ENCODE data around the gene BICRA. TPM values are rescaled to one million over a fixed set of nuclear protein-coding genes. Genes with fewer than 3 reads are reported as not detected.

Gene BICRA
- total RNA-seq, 4 donors from 2014 or later, result 8.4 to 35.2 (median 28.7) TPM

DNA sequence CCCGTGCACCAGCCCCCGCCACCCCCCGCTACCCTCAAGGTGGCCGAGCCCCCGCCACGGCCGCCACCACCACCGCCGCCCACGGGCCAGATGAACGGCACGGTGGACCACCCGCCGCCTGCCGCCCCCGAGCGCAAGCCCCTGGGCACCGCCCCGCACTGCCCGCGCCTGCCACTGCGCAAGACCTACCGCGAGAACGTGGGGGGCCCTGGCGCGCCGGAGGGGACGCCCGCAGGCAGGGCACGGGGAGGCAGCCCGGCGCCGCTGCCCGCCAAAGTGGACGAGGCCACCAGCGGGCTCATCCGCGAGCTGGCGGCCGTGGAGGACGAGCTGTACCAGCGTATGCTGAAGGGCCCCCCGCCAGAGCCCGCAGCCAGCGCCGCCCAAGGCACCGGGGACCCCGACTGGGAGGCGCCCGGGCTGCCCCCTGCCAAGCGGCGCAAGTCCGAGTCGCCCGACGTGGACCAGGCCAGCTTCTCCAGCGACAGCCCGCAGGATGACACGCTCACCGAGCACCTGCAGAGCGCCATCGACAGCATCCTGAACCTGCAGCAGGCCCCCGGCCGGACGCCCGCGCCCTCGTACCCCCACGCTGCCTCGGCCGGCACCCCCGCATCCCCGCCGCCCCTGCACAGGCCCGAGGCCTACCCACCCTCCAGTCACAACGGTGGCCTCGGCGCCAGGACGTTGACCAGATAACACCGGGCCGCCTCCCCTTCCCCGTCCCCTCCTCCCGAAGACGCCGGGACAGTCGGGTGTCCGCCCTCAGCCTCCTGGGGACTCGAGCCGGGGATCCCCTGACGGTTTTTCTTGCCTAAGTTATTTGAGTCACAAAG is 93.0 kb downstream of the BICRA start:
- intact Hi-C loops (cut with DNase I; ENCODE audit: low total_unique reads), result no loop called here
- in situ Hi-C loops (cut with MboI; ENCODE audit: low sequenced_read_pairs in 4 of 4), result loop anchor here in 2 of 4 donors (10.0 kb wide), 2 partner anchors 107 to 187 kb away; partner anchors contain the start of gene NAPA (in 1 of the 2)
- peaks cover 0 to 52% of the 10 kb centered on the region in 2 donors for H3K36me3 ChIP-seq
- ATAC-seq (no peak), DNase-seq (no peak)
- peaks cover 4% of the 10 kb centered on the region in 2 donors for H3K4me1 ChIP-seq
- H3K9me3 ChIP-seq, result no peaks in the 10 kb centered on the region
- H3K27me3 ChIP-seq, result no peaks in the 10 kb centered on the region
- TF ChIP-seq, protein P1, sequence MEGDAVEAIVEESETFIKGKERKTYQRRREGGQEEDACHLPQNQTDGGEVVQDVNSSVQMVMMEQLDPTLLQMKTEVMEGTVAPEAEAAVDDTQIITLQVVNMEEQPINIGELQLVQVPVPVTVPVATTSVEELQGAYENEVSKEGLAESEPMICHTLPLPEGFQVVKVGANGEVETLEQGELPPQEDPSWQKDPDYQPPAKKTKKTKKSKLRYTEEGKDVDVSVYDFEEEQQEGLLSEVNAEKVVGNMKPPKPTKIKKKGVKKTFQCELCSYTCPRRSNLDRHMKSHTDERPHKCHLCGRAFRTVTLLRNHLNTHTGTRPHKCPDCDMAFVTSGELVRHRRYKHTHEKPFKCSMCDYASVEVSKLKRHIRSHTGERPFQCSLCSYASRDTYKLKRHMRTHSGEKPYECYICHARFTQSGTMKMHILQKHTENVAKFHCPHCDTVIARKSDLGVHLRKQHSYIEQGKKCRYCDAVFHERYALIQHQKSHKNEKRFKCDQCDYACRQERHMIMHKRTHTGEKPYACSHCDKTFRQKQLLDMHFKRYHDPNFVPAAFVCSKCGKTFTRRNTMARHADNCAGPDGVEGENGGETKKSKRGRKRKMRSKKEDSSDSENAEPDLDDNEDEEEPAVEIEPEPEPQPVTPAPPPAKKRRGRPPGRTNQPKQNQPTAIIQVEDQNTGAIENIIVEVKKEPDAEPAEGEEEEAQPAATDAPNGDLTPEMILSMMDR (IDR thresholded peaks at IDR 0.05 in 4 of 5, conservative IDR thresholded peaks at IDR 0.05 in 1 of 5), result no peak
- TF ChIP-seq POLR2A (IDR thresholded peaks at IDR 0.05), result no peak
- no peak overlapping the region for H3K4me3 ChIP-seq
- no peak overlapping the region for H3K27ac ChIP-seq

DNA sequence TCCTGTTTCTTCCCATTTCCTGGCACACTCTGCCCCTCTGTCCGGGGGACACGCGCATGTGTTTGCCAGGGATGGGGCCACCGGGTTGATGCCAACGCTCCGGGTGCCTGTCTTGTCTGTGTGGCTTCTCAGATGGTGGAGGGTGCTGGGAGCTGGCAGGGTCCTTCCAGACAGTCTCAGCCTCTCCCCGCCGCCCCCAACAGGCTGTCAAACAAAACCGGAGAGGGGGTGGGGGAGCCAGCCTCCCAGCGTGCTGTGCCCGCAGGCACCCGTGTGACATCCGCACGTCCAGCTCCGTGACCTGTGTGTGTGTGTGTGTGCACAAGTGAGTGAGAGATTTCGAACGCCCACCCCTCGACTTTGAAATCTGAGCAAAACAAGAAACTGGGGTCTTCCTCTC is 93.7 kb downstream of the BICRA start:
- H3K27ac ChIP-seq, result no peak overlapping the region
- intact Hi-C loops (cut with DNase I; ENCODE audit: low total_unique reads), result no loop called here
- H3K4me1 ChIP-seq, result peaks cover 3% of the 10 kb centered on the region in 2 donors
- no peak for ATAC-seq
- DNase-seq, result no peak
- in situ Hi-C loops (cut with MboI; ENCODE audit: low sequenced_read_pairs in 4 of 4), result loop anchor here in 2 of 4 donors (10.0 kb wide), 2 partner anchors 108 to 188 kb away; partner anchors contain the start of gene NAPA (in 1 of the 2)
- H3K4me3 ChIP-seq, result no peak overlapping the region
- H3K27me3 ChIP-seq, result no peaks in the 10 kb centered on the region
- H3K36me3 ChIP-seq, result peaks cover 0 to 52% of the 10 kb centered on the region in 2 donors
- H3K9me3 ChIP-seq, result no peaks in the 10 kb centered on the region
- no peak for TF ChIP-seq POLR2A (IDR thresholded peaks at IDR 0.05)
- TF ChIP-seq, protein P1 (IDR thresholded peaks at IDR 0.05 in 4 of 5, conservative IDR thresholded peaks at IDR 0.05 in 1 of 5), result no peak

DNA sequence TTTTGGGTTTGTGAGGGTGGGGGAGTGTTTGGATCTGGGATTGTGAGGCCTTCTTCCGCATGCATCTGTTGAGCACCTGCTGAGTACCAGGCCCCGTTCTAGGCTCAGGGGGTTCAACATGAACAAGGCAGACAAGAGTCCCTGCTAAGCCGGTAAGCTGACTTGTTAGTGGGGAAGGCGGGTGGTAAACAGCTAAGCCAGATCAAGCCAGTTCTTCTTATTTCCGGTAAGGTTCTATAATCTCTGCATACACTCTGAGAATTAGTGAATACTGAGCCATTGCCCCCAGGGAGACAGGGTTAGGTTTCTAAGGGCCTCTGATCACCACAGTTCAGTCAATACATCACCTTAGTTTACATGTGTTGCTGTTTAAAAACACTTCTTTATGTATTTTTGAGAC is 94.4 kb downstream of the BICRA start:
- intact Hi-C loops (cut with DNase I; ENCODE audit: low total_unique reads), result no loop called here
- Histone ChIP-seq H3K27ac (no peak overlapping the region), H3K9me3 (no peaks in the 10 kb centered on the region), H3K27me3 (no peaks in the 10 kb centered on the region), H3K4me3 (no peak overlapping the region), H3K36me3 (peaks cover 0 to 52% of the 10 kb centered on the region in 2 donors), H3K4me1 (no peaks in the 10 kb centered on the region)
- ATAC-seq (no peak), DNase-seq (no peak)
- in situ Hi-C loops (cut with MboI; ENCODE audit: low sequenced_read_pairs in 4 of 4), result loop anchor here in 2 of 4 donors (10.0 kb wide), 2 partner anchors 108 to 188 kb away; partner anchors contain the start of gene NAPA (in 1 of the 2)
- TF ChIP-seq, protein P1 (IDR thresholded peaks at IDR 0.05 in 4 of 5, conservative IDR thresholded peaks at IDR 0.05 in 1 of 5), result no peak
- no peak for TF ChIP-seq POLR2A (IDR thresholded peaks at IDR 0.05)

DNA sequence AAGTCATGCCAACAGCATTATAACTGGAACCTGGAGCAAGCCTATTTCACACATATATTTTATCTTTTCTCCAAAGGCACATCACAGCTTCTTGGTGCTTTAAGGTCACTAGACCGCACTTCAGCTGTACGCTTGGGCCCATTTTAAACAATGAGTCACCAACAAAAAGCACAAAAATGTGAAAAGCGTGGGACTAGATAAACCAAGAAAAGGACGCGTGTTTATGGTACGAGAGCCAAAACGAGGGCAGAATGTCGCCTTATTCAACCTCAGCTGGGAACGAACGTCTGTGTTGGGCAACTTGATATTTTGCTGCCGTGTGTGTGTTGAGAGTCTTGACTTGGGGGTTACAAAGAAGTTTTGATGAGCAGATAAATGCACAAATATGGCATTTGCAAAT is 95.1 kb downstream of the BICRA start:
- Histone ChIP-seq H3K36me3 (peaks cover 0 to 45% of the 10 kb centered on the region in 2 donors), H3K27ac (no peak overlapping the region), H3K9me3 (no peaks in the 10 kb centered on the region), H3K4me1 (no peaks in the 10 kb centered on the region), H3K4me3 (no peak overlapping the region), H3K27me3 (no peaks in the 10 kb centered on the region)
- intact Hi-C loops (cut with DNase I; ENCODE audit: low total_unique reads) (no loop called here), in situ Hi-C loops (cut with MboI; ENCODE audit: low sequenced_read_pairs in 4 of 4) (loop anchor here in 2 of 4 donors (10.0 kb wide), 2 partner anchors 109 to 189 kb away; partner anchors contain the start of gene NAPA (in 1 of the 2))
- ATAC-seq (no peak), DNase-seq (no peak)
- TF ChIP-seq, protein P1 (IDR thresholded peaks at IDR 0.05 in 4 of 5, conservative IDR thresholded peaks at IDR 0.05 in 1 of 5), result no peak
- no peak for TF ChIP-seq POLR2A (IDR thresholded peaks at IDR 0.05)

All from gastrocnemius medialis (tissue), 4 donors.